DND-41 (cell line): ENCODE results near the gene CNPPD1.

Experiments
- ATAC-seq: fragments of 200-7000 bp; cut with Tn5 transposase; 3 replicates; pipeline ENCODE4 v1.9.1; 2021; ENCODE audit warnings: low read depth; ENCODE audit not compliant: insufficient read depth
- DNase-seq: peaks from one replicate; pipeline ENCODE4 v3.0.0-alpha.2; 2020
- H2AFZ ChIP-seq: 2 replicates; pipeline ENCODE4 v1.6.0; 2012; ENCODE audit warnings: low read depth, low read length
- H3K27ac ChIP-seq: 2 replicates; pipeline ENCODE4 v1.5.1; 2012; ENCODE audit warnings: low read length, inconsistent platforms
- H3K27me3 ChIP-seq: fragments of 200-600 bp; sonication (generic); 2 replicates; pipeline ENCODE4 v1.6.0; 2012; ENCODE audit warnings: low read length, mild to moderate bottlenecking, inconsistent platforms; ENCODE audit not compliant: insufficient read depth, poor library complexity
- H3K36me3 ChIP-seq: 2 replicates; pipeline ENCODE4 v1.5.1; 2012; ENCODE audit warnings: low read length, inconsistent platforms; ENCODE audit not compliant: insufficient read depth
- H3K4me1 ChIP-seq: 2 replicates; pipeline ENCODE4 v1.5.1; 2012; ENCODE audit warnings: mild to moderate bottlenecking, low read length; ENCODE audit not compliant: insufficient read depth
- H3K4me2 ChIP-seq: 2 replicates; pipeline ENCODE4 v1.6.0; 2012; ENCODE audit warnings: mild to moderate bottlenecking, moderate library complexity, low read length, inconsistent platforms; ENCODE audit not compliant: insufficient read depth
- H3K4me3 ChIP-seq, 2 experiments: fragments of 200-600 bp in 1 of 2; shearing (Covaris generic) in 1 of 2; 2 replicates each; pipeline ENCODE4 v1.5.1; 2012 to 2016; ENCODE audit warnings: inconsistent platforms in 2 of 2, low read length in 2 of 2, mild to moderate bottlenecking in 2 of 2, low read depth in 1 of 2, moderate library complexity in 1 of 2
- H3K79me2 ChIP-seq: 2 replicates; pipeline ENCODE4 v1.6.0; 2012; ENCODE audit warnings: low read length, inconsistent platforms; ENCODE audit not compliant: insufficient read depth
- H3K9ac ChIP-seq: 2 replicates; pipeline ENCODE4 v1.6.0; 2012; ENCODE audit warnings: low read depth, mild to moderate bottlenecking, inconsistent platforms, low read length, moderate library complexity
- H3K9me3 ChIP-seq: 2 replicates; pipeline ENCODE4 v1.5.1; 2012; ENCODE audit warnings: low read length, moderate library complexity, mild to moderate bottlenecking, inconsistent platforms; ENCODE audit not compliant: insufficient read depth, severe bottlenecking
- H4K20me1 ChIP-seq: 2 replicates; pipeline ENCODE4 v1.6.0; 2012; ENCODE audit warnings: low read length; ENCODE audit not compliant: insufficient read depth
- EZH2 ChIP-seq: IDR thresholded peaks from 3 replicates; pipeline ENCODE4 v1.6.1; 2012; ENCODE audit warnings: borderline replicate concordance, low read depth, mild to moderate bottlenecking, moderate library complexity, low read length, inconsistent platforms; ENCODE audit not compliant: severe bottlenecking
- TF ChIP-seq, protein P1 (sequence below): IDR thresholded peaks from 2 replicates; pipeline ENCODE4 v1.5.1; 2012; ENCODE audit warnings: borderline replicate concordance, low read length, moderate library complexity, mild to moderate bottlenecking; ENCODE audit not compliant: poor library complexity, severe bottlenecking; ENCODE audit errors: extremely low read depth

Gene CNPPD1

DNA sequence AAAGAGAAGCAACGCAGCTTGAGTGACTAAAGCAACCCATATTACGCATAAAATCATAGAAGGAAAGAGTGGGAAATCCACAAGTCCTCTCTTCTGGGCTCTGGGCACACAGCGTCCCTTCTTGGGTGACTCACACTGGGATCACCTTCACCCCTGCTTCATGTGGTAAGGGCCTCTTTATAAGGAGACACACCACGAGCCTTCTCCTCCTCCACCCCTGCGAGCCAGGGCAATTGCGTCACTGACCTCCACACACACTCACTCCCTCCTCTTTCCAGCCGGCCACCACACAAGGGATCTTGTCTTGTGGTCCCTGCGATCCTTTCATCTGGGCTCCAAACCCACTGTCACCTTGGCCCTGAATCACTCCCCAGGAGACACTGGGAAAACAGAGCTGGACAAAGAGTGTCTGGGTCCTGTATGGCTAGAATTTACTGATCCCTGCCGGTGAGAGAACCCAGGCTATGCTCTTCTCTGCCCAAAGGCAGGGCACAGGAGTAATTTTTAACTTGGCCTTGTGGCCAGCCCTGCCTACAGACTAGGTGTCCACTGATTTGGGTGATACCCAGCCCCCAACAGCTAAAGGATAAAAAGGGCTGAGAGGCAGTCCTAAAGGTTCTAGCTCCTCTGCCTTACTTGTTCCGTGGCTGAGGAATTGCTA is 51.4 kb downstream of the CNPPD1 start:
- Histone ChIP-seq H2AFZ (no peak overlapping the region), H3K9ac (no peak overlapping the region), H3K9me3 (no peaks in the 10 kb centered on the region), H3K4me1 (no peaks in the 10 kb centered on the region), H3K4me3 (no peak overlapping the region), H3K27me3 (no peaks in the 10 kb centered on the region), H3K27ac (no peak overlapping the region), H3K79me2 (no peaks in the 10 kb centered on the region), H3K36me3 (no peaks in the 10 kb centered on the region), H3K4me2 (no peak overlapping the region), H4K20me1 (peaks cover 9% of the 10 kb centered on the region; the same call in 1 of the 2 replicates)
- TF ChIP-seq, protein P1, sequence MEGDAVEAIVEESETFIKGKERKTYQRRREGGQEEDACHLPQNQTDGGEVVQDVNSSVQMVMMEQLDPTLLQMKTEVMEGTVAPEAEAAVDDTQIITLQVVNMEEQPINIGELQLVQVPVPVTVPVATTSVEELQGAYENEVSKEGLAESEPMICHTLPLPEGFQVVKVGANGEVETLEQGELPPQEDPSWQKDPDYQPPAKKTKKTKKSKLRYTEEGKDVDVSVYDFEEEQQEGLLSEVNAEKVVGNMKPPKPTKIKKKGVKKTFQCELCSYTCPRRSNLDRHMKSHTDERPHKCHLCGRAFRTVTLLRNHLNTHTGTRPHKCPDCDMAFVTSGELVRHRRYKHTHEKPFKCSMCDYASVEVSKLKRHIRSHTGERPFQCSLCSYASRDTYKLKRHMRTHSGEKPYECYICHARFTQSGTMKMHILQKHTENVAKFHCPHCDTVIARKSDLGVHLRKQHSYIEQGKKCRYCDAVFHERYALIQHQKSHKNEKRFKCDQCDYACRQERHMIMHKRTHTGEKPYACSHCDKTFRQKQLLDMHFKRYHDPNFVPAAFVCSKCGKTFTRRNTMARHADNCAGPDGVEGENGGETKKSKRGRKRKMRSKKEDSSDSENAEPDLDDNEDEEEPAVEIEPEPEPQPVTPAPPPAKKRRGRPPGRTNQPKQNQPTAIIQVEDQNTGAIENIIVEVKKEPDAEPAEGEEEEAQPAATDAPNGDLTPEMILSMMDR, result no peak
- TF ChIP-seq EZH2, result no peak
- DNase-seq, result no peak
- ATAC-seq, result no peak

DNA sequence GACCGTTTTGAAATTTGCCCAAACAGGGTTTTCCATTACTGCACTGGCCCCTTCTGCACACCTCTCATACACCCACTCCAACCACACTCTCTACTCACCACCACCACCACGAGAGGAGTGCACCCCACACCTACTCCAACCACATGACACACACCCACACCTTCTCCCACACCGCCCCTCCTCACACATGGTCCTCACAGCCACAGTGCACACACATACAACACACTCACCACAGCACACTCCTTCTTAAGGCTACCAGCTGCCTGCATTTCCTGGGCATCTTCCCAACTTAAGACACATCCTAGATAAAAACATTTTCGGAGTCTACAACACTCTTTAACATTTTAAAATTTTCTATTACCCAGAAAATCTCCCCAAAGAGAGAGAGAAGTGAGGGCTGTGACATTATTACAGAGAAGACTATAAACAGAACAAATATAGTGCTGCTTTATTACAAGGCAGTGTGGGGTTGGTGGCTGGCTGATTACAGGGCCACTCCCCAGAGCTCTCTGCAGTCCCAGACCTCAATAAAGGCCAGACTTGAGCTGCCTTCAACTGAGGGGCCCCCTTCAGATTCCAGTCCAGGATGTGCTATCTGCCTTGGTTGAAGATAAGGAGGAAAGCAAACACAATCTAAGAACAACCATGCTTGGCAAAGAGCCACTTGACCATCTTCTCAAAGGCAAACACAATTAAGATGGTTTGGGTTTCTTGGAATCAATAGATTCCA is 52.2 kb downstream of the CNPPD1 start:
- H4K20me1 ChIP-seq, result peaks cover 9% of the 10 kb centered on the region; the same call in 1 of the 2 replicates
- ATAC-seq, result peak; percentile 62

DNA sequence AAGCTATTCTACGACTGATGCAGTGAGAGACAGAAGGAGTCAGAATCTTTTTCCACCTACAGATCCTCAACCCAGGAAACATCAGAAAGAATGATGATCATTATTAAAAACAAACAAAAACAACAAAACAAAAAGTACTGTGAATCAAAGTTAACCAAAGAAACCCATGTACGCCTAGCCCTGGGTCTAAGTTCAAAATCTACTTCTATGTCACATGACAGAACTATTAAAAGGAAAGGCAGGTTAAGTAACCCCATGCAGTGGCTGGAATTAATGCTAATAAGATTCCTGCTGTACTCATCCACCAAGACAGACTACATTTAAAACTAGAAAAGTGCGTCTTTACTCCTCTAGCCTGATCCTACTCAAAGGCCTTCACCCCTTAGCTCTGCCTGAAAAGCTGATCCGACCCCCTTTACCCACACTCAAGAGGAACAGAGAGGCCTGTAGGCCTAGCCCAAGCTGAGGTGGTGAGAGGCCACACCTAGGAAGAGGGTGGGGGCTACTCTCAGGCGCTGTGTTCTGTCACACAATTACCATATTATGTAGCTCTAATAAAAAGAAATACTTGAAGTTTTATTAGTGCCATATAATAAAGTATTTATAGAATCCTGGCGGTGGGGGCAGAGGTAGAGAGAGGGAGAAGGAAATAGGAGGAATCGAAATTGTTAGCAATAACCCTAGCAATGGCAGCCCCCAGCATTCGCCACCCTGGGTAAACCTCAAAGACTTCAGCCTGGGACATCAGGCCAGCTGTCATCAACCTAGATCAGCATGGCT is 53.2 kb downstream of the CNPPD1 start:
- H4K20me1 ChIP-seq, result peaks cover 7% of the 10 kb centered on the region; the same call in 1 of the 2 replicates
- H3K4me2 ChIP-seq, result no peak overlapping the region
- no peak overlapping the region for H3K4me3 ChIP-seq
- no peak for ATAC-seq
- DNase-seq, result no peak
- no peaks in the 10 kb centered on the region for H3K9me3 ChIP-seq
- H3K4me1 ChIP-seq, result no peaks in the 10 kb centered on the region
- H3K27me3 ChIP-seq, result no peaks in the 10 kb centered on the region
- H3K9ac ChIP-seq, result no peak overlapping the region
- no peak overlapping the region for H2AFZ ChIP-seq
- H3K79me2 ChIP-seq, result no peaks in the 10 kb centered on the region
- no peaks in the 10 kb centered on the region for H3K36me3 ChIP-seq
- TF ChIP-seq, protein P1, result no peak
- no peak for TF ChIP-seq EZH2
- no peak overlapping the region for H3K27ac ChIP-seq

More for the DNA sequence above, 52.2 kb downstream of the CNPPD1 start:
- no peak overlapping the region for H2AFZ ChIP-seq
- no peaks in the 10 kb centered on the region for H3K79me2 ChIP-seq
- DNase-seq, result peak; percentile 22
- no peaks in the 10 kb centered on the region for H3K4me1 ChIP-seq
- no peak overlapping the region for H3K27ac ChIP-seq
- no peak for TF ChIP-seq EZH2
- TF ChIP-seq, protein P1, result no peak
- H3K4me3 ChIP-seq, result no peak overlapping the region
- no peak overlapping the region for H3K4me2 ChIP-seq
- H3K9me3 ChIP-seq, result no peaks in the 10 kb centered on the region
- H3K36me3 ChIP-seq, result no peaks in the 10 kb centered on the region
- no peaks in the 10 kb centered on the region for H3K27me3 ChIP-seq
- H3K9ac ChIP-seq, result no peak overlapping the region
